Left hindlimb (tissue), 1 donor: ENCODE data around the gene UBASH3A.

Experiments
- DNase-seq: peaks from one replicate; pipeline ENCODE4 v3.0.0-alpha.2; 2018

The UBASH3A gene

DNA sequence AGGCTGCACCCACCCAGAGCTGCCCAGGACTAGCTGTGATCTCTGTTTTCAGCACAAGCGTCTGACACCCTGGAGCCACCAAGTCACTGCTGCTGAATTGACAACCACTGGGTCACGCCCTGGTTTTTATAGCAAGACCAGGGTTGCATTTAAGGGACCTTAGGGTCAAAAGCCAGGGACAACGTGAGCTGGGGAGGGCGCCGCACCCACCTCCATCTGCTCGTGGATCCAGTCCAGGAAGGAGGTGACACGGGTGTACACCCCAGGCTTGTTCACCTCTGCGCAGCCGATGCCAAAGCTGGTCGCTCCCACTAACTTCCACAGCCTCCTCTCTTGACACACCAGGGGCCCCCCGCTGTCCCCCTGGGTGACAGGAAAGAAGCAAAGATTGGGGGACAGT, 28.2 kb upstream of the UBASH3A start:
- no peak for DNase-seq

DNA sequence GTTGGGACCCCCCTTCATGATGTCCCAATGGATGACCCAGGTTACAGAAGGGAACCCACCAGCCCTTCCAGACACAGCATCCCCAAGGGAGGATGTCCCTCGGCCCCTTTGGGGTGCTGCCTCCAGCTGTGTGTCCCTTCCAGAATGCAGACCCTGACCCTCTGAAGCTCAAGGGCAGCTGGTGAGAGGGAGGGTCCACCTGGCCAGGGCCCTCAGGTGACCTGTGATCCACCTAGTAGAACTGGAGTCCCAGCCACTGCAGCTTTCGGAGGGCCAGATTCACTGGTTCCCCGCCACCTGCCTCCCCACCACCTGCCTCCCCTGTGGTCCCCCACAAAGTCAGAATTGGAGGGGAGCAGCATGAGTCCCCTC, 27.8 kb upstream of the UBASH3A start:
- no peak for DNase-seq

DNA sequence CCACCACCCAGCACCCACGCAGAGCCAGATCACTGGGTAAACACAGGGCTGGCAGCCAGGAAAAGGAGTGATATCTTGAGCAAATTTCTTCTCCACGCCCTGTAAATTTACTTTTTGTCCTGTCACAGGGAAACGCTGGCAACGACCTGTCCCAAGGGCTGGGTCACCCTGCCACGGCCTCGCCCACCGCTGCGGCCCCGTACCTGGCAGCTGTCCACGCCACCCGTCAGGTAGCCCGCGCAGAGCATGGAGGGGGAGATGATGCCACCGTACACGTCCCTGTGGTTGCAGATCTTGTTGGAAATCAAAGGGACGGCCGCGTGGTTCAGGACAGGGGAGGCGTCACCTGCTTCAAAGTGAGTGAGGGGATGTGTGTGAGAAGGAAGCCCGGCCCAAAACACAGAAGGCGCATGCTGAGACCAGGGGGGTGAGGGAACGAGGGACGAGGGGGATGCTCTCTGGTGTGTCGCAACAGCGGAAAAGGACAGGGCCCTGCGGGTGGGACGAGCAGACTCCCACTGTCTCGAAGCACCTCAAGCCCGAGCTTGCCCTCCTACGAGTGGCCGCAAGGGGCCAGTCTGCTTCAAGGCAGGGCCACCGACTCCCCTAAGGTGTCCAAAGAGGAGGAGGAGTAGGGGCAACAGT, 27.2 kb upstream of the UBASH3A start:
- DNase-seq = no peak

DNA sequence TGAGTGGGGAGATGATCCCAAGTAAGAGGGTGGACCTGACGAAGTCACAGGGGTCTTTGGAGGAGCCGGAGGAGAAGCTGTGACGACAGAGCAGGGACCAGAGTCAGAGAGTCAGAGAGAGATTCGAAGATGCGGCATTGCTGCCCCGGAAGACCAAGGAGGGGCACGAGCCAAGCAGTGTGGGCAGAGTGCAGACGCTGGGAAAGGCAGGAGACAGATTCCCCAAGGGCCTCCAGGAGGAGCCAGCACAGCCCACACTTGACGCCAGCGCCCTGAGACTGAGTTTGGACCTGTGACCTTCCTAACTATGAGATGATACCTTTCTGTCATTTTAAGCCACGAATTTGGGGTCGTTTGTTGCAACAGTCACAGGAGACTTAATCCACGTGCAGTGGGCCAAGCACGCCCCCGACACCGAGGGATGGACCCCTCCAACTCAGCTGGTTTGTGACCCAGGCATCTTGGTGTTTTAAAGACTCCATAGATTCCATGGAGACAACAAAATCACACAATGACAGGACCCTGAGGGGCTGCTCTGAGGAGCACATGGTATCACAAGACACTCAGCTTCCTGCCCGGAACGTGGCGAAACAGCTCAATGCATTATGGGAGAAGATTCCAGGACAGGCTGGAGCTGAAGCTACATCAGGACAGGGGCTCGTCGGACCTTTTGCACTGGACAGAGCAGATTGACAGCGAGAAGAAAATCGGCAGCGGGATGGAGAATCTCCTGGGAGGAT, 26.3 kb upstream of the UBASH3A start:
- no peak for DNase-seq

DNA sequence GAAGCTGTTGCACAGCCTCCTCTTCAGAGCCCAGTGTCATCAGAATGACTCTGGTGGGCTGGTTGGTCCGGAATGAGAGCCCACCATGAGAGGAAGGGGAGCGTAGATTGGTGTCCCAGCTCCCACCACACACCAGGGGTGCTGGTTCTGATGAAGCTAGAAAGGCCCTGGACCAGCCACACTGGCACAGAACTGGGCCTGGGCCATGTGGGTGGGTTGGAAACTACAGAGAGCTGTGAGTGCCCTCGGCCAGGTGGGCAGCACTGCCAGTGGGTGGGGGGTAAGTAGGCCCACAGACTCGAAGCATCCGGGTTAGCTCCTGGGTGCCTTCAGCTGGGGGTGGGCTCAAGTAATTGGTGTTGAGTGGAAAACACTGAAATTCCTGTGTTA, 25.8 kb upstream of the UBASH3A start:
- no peak for DNase-seq

DNA sequence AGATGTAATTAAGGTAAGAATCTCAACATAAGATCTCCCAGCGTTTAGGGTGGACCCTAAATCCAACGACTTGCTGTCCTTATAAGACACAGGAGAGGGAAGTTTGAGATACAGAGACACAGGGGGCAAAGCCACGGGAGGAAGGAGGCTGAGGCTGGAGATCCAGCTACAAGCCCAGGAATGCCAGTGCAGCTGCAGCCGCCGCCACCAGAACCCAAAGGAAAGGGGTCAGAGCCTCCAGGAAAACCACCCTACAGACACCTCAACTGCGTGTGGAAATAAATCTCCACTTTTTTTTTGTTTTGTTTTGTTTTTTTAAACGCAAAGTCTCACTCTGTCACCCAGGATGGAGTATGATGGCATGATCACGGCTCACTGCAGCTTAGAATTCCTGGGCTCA, 25.3 kb upstream of the UBASH3A start:
- DNase-seq = no peak

DNA sequence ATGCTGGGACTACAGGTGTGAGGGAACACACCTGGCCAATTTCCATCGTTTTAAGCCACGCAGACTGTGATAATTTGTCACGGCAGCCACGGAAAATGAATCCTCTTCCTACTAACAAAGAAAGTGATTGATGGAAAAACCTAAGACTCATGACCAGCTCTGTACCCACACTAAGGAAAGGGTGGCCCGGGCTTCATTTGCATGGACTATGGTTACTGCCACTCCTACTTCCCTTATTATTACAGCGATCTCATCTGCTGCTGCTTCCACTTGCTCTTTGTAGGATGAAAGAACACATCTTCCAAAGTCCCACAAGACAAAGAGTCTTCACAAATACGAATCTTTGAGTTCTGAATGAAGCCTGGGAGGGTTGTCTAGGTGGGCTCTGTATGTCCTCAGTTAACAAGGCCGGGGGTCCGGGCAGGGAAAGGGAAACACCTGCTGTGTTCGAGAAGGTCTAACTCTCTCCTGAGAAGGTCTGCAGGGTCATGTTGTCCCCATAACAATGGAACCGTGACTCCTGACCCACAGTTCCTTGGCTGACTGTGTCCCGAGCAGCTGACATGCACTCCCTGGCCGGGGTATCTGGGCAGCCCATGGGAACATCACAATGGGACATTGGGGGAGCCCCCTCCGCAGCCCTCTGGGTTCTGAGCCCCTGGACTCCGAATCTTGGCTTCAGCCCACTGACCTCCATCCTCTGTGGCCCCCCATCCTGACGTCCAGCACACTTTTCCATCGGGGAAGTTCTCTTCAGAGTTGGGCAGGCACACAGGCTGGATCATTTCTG, 24.1 kb upstream of the UBASH3A start:
- DNase-seq = no peak

DNA sequence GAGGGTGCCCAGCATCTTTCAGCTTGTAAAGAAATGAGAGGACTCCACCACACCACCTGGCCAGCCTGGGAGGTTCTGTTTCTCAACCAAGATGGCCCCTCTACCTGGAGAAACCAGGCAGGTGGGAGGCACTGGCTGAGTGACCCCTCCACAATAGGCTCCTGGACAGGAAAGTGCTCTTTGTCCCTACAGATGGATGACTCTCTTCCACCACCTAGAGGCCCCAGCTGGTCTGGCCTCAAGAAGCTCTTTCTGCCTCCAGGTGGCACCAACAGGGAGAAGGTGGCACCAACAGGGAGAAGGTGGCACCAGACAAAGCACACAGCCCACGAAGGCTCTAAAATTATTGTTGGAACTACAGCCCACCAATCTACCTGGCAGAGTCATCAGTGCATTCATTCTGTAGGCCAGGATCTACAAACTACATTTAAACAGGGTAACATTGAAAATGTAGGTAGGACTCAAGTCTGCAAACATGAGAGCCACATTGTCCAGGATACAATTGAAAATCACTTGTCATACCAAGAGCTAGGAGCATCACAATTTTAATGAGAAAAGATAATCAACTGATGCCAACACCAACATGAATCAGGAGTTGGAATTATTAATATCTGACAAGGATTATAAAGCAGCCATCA, 22.2 kb upstream of the UBASH3A start:
- DNase-seq = no peak

DNA sequence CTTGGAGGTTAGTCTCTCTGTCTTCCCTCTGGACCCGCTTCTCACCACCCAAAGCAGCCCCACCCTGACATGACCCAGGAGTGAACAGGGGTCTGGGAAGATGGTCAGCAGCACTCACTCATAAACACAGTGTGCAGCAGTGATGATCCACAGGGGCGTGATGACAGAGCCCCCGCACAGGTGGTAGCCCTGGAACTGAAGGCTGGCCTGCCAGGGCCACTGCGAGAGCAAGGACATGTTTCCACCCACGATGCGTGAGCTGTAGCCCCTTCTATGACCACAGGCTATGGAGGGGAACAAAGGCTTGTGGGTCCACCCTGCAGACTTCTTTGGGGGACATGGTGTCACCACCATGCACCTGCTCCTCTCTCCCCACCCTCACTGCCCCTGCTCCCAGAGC, 20.8 kb upstream of the UBASH3A start:
- no peak for DNase-seq

DNA sequence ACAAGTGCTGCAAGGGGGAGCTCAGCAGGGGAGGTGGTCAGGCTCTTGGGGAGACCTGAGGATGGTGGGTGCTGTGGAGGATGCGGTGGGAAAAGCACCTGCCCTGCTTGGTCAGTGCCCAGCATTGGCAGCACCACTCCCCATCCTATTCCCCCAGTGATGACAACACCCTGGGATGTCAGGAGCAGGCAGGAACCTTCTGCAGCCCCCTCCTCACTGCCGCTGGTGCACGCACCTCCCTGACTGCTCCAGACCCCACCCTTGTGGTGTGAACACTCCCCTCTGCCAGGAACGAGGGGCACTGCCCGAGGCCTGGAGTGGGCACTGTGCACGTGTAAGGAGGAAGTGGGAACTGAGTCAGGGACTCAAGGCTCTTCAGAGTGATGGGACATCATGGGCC, 20.4 kb upstream of the UBASH3A start:
- no peak for DNase-seq

DNA sequence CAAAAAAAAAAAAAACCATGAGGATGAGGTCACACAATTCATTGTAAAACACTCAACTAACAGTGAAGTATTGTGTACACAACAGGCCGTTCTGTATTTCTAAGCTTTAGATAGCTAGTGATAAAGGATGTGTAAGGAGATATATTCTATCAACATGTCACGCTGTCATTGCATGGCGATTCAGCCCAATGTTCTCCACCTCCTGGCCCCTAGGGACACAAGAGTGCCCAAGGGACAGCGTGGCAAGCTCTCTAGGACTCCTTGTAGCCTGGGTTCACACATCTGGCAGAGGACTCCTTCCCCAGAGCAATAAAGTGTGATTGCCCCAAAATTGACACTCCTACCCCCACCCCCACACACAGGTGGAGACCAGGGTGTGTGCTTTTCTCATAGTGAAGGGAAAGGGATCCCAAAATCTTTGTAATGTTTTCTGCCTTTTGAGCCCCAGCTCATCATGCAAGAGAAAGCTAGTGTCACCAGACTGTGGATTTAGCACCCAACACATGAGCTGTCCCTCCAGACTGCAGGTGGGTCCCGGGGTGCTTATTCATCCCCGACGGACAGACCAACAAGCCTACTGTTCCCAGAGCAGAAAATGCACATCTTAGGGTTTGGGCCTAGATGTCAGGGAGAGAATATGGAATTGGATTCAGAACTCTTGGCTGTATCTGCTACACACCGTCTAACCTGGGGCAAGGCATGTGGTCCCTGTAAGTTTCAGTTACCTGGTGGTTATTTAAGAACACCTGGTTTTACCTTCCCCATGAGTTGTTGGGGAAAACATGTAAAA, 19.4 kb upstream of the UBASH3A start:
- DNase-seq = no peak

DNA sequence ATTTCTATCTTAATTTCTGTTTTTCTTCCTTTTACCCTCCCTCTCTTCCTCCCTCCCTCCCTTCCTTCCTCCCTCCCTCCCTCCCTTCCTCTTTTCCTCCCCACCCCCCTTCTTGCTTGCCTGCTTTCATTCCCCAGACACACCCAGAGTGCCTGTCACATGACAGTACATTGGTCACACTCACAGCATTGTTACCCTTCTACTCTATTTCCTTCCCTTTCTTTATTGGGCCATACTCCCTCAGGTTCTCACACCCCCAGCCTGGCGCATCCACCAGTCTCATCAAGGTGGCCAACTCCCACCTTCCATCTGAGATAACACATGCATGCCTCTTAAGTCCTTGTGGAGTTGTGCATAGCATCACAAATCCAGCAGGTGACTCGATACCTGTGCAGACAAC, 18.7 kb upstream of the UBASH3A start:
- no peak for DNase-seq

DNA sequence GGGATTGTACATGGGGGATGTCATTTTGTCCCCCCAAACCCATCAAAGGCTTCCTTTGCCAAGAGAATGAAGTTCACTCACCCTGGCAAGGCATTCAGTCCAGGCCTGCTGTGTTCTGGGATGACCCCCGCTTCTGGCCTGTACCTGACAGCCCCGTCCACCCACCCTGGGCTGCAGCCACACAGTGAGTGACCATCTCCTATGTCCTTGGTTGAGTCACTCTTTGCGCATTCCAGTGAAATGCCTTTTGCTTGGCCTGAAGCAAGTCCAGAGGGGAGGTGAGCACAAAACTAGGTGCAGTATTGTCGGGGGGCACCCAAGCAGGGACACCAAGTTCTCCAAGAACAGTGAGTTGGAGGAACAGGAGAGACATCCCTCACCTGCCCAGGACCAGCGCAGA, 18.1 kb upstream of the UBASH3A start:
- DNase-seq = no peak

DNA sequence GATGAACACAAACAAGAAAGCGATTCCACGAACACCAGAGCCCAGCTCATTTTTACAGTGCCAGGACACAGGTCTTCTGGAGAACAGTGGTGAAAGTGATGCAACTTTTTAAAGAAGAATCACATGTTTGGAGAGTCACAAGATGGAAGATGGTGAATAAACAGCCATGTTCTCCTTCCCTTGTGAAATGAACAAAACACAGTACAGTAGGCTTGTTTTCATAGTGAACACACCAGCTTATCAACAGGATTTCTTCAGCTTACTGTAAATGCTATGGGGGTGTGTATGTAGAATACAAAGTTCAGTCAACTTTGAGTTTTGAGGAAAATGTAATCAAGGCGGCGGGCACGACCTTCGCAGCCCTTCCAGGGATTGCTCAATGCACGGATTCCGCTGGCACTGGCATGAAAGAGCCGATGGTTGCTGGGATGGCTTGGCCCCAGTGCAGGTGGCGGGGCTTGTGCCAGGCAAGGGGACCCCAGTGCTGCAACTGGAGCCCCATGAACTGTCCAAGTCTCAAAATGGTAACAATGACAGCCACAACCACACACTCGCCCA, 17.6 kb upstream of the UBASH3A start:
- no peak for DNase-seq

DNA sequence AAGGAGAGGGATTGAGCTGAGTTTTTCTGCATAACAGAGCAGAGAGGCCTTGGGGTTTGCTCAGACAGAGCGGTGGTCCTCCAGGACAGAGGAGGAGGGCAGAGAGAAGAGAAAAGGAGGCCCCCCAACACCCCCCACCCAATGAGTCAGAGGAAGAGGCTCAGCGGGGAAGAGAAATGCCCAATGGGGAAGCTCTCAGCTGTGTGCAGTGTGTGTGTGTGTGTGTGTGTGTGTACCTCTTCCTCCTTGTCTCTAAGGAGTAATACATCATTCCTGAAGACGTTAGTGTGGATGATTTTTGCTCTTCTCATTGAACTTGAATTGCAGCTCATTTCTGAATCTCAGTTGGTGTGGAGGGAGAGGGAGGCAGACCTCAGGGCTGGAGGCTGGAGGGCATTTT, 16.5 kb upstream of the UBASH3A start:
- DNase-seq = no peak

DNA sequence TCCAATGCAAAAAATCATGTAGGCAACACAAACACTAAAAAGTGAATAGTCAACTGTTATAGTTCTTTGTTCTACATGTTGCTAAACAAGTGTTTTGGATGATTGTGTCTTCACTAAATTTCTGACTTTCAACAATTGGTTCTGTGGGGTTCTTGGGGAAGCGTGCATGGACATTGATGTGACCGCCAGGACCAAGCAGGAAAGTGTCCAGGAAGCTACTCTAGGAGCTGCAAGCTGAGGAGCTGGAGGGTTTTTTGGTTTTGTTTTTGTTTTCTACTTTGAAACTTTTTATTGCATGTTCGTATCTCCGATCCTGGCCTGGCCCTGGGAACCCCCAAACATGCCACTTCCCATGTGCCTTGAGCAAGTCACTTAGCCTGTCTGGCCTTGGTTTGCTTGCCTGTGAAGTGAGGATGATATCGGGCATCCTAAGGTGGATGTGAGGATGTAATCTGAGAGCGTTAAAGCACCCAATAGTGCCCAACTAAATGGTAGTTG, 15.8 kb upstream of the UBASH3A start:
- no peak for DNase-seq

DNA sequence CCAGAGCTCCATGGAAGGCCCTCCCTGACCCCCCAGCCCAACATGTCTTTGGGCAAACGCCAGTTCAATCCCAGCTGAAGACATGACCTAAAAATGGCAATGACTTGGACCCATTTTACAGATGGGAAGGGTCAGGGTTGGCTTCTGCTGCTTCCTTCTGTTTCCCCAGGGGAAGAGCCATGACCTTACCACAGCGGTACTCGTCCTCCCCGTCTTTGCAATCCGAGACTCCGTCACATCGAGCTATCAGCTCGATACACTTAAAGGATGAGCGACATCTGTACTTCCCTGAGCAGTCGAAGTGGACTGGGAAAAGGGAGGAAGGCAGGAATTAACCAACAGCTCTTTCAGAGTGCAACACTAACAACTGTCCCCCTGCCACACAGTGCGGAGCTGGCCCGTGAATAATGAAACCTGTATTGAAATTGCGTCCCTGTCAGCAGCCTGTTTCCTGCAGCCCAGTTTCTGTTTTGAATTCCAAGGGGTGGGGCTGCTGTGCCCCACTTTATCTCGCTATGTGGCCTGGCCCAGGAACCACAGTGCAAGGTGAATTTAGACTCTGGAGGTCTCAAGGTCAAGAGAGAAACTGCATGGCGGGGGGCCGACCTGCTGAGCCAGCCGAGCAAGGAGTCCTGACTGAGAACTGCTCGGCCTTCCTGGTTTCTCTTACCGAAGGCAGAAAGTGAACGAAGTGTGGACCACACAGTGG, 14.8 kb upstream of the UBASH3A start:
- no peak for DNase-seq

DNA sequence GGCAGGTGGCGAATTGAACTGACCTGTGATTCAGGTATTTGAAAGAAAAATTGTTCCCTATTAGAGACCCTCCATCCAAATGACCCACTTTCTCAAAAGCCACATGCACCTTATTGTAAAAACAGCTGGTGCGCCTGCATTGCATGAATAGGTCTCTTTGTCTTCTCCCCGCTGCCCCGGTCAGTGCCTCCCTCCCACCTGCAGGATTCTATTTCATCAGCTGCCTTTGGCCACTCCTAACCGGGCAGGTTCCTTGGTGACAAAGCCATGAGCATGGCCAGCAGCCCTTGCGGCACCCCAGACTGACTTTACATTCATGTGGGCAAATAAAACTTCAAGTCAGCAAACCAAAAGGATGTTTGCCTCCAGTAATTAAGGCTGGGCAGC, 14.3 kb upstream of the UBASH3A start:
- DNase-seq = no peak

DNA sequence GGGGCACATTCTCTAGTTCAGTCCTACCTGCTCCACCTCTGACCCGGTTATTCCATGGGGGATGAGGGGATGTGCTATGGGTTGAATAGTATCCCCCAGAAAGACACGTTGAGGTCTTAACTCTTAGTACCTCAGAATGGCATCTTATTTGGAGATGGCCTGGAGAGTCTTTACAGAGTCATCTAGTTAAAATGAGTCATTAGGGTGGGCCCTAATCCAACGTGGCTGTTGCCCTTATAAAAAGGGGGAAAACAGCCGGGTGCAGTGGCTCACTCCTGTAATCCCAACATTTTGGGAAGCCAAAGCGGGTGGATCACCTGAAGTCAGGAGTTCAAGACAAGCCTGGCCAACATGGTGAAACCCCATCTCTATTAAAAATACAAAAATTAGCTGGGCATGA, 13.5 kb upstream of the UBASH3A start:
- DNase-seq = no peak

DNA sequence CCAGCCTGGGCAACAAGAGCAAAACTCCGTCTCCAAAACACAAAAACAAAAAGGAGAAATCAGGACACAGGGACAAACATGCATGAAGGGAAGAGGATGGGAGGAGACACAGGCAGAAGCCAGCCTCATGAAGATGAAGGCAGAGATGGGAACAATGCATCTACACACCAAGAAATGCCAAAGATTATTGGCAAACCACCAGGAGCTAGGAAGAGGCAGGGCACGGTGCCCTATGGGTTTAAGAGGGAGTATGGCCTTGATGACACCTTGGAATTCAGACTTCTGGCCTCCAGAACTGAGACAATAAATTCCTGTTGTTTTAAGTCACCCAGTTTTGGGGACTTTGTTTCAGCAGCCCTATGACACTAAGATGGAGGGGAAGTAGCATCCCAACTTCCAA, 13.0 kb upstream of the UBASH3A start:
- no peak for DNase-seq

DNA sequence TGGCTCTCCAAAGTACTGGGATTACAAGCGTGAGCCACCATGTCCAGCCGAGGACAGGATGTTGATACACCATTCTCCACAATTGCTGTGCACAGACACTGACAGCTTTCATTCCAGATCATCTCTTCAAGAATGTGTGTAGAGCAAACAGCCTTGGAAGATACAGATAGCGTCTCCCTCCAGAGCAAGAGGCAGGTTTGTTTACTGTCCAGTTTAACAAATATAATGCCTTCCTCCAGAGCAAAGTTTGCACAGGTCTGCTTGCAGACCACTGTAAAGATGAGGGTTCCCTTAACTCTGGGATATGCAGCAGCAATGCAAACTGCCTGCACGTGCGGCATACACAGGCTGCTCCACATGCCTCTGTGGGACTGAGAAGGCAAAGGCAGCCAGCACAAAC, 12.4 kb upstream of the UBASH3A start:
- no peak for DNase-seq
